Left ventricle myocardium inferior (tissue), 1 donor: ENCODE measurements around the gene FRK. TPM values are rescaled to one million over a fixed set of nuclear protein-coding genes. Genes with fewer than 3 reads are reported as not detected.

ENCODE experiments used
- DNase-seq: peaks from one replicate; pipeline ENCODE4 v3.0.0-alpha.2; 2020
- H3K27ac ChIP-seq: fragments of 200-600 bp; replicated peaks from 2 replicates; pipeline ENCODE4 v1.8.0; 2021
- H3K27me3 ChIP-seq: fragments of 200-600 bp; 2 replicates; pipeline ENCODE4 v1.8.0; 2021; ENCODE audit warnings: low read depth
- H3K36me3 ChIP-seq: fragments of 200-600 bp; 2 replicates; pipeline ENCODE4 v1.8.0; 2021
- H3K4me1 ChIP-seq: fragments of 200-600 bp; 2 replicates; pipeline ENCODE4 v1.8.0; 2021
- H3K4me3 ChIP-seq: fragments of 200-600 bp; 2 replicates; pipeline ENCODE4 v1.8.0; 2021; ENCODE audit warnings: mild to moderate bottlenecking, moderate library complexity
- H3K9me3 ChIP-seq: fragments of 200-600 bp; replicated peaks from 2 replicates; pipeline ENCODE4 v1.8.0; 2021
- intact Hi-C: fragments of 100-400 bp; cut with micrococcal nuclease; formaldehyde crosslinking; loops from one replicate; pipeline ENCODE4 v1.11.0; 2022
- total RNA-seq: library from RNA; stranded (reverse); fragmentation: NEBNext Ultra II Directional; extraction: Animal tissue kit (Norgen Biotek cat#: 25700); gene quantifications from one replicate; pipeline ENCODE4 v1.2.1, GENCODE V29; 2021
- TF ChIP-seq, protein P1 (sequence below): fragments of 200-600 bp; IDR thresholded peaks from 2 replicates; pipeline ENCODE4 v1.8.0; 2021; ENCODE audit warnings: antibody characterized with exemption, mild to moderate bottlenecking, borderline replicate concordance
- donor health status: DM: no; HTN: yes; CAD: no; lungs with severe emphysema.

Gene FRK
- total RNA-seq, 1 donor from 2014 or later: 11.2 TPM

GRCh38 chr6:116102873-116103272 lies 42.2 kb upstream of the FRK start:
- intact Hi-C loops: no loop called here

GRCh38 chr6:116101790-116102189 lies 41.1 kb upstream of the FRK start:
- Histone ChIP-seq H3K27ac (peak overlapping the region; percentile 95), H3K27me3 (no peaks in the 10 kb centered on the region), H3K36me3 (no peaks in the 10 kb centered on the region), H3K9me3 (no peaks in the 10 kb centered on the region), H3K4me3 (peak overlapping the region; percentile 73), H3K4me1 (peaks cover 66% of the 10 kb centered on the region)
- TF ChIP-seq, protein P1, sequence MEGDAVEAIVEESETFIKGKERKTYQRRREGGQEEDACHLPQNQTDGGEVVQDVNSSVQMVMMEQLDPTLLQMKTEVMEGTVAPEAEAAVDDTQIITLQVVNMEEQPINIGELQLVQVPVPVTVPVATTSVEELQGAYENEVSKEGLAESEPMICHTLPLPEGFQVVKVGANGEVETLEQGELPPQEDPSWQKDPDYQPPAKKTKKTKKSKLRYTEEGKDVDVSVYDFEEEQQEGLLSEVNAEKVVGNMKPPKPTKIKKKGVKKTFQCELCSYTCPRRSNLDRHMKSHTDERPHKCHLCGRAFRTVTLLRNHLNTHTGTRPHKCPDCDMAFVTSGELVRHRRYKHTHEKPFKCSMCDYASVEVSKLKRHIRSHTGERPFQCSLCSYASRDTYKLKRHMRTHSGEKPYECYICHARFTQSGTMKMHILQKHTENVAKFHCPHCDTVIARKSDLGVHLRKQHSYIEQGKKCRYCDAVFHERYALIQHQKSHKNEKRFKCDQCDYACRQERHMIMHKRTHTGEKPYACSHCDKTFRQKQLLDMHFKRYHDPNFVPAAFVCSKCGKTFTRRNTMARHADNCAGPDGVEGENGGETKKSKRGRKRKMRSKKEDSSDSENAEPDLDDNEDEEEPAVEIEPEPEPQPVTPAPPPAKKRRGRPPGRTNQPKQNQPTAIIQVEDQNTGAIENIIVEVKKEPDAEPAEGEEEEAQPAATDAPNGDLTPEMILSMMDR: no peak
- no peak for DNase-seq
- intact Hi-C loops: no loop called here

More at GRCh38 chr6:116102873-116103272, 42.2 kb upstream of the FRK start:
- TF ChIP-seq, protein P1: no peak
- Histone ChIP-seq H3K27ac (no peak overlapping the region), H3K27me3 (no peaks in the 10 kb centered on the region), H3K4me3 (peak overlapping the region; percentile 12), H3K36me3 (peaks cover 5% of the 10 kb centered on the region), H3K9me3 (no peaks in the 10 kb centered on the region), H3K4me1 (peaks cover 71% of the 10 kb centered on the region)
- DNase-seq: no peak

DNA sequence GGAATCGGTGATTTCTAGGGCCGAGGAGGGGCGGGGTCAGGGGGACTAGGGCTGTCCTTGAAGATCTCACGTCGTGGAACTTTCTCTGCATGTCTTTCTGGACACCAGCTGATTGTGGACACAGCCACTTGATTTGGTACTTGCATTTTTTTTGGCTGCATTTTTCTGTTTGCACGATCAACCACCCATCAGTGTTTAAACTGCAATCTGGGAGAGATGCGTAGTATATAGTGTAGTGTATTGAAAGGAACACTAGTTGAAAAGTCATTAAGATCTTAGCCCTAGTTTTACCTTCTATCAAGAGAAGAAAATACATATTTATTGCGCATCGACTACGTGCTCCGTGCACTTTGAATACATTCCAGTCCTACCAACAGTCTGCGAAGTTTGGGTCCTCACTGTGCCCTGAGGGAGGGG lies 40.6 kb upstream of the FRK start:
- peak; percentile 83 for DNase-seq
- H3K36me3 ChIP-seq: peaks cover 4% of the 10 kb centered on the region
- intact Hi-C loops: no loop called here
- TF ChIP-seq, protein P1: no peak
- H3K27ac ChIP-seq: peak overlapping the region; percentile 95
- peaks cover 61% of the 10 kb centered on the region for H3K4me1 ChIP-seq
- no peaks in the 10 kb centered on the region for H3K27me3 ChIP-seq
- peak overlapping the region; percentile 73 for H3K4me3 ChIP-seq
- peaks cover 4% of the 10 kb centered on the region for H3K9me3 ChIP-seq

GRCh38 chr6:116100419-116101301 lies 40.0 kb upstream of the FRK start, which contains the start of gene NT5DC1:
TSS of gene NT5DC1 (plus strand) at chr6:116100853. CDS start at chr6:116100931, 78 bp downstream.
- intact Hi-C loops: no loop called here
- no peaks in the 10 kb centered on the region for H3K27me3 ChIP-seq
- TF ChIP-seq, protein P1: peak; percentile 51
- peak within 1 kb of the TSS; percentile 73 for H3K4me3 ChIP-seq
- H3K4me1 ChIP-seq: peaks cover 55% of the 10 kb centered on the region
- peak within 1 kb of the TSS; percentile 95 for H3K27ac ChIP-seq
- peak; percentile 86 for DNase-seq
- H3K36me3 ChIP-seq: peaks cover 9% of the 10 kb centered on the region
- H3K9me3 ChIP-seq: peaks cover 11% of the 10 kb centered on the region

DNA sequence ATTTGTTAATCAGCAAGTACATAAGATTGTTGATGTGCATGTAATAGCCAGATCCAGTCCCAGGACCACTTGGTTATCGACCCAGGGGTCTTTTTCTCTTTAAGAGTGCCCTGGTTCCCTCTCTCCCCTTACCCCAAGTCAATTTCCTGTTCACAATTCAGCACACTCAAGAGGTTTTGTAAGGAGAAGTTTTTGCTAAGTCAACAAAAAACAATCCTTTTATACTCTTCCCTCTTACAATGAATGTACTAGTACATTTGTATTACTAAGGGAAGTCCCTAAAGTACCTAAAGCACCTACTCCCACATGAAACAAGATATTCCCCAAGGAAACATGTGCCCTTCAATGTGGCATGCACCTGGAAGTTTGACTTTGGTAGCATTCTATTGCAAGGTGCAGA lies 38.3 kb upstream of the FRK start:
- Histone ChIP-seq H3K4me3 (peak overlapping the region; percentile 73), H3K27me3 (no peaks in the 10 kb centered on the region), H3K4me1 (peaks cover 43% of the 10 kb centered on the region), H3K27ac (peak overlapping the region; percentile 95), H3K9me3 (peaks cover 12% of the 10 kb centered on the region), H3K36me3 (peaks cover 9% of the 10 kb centered on the region)
- DNase-seq: no peak
- TF ChIP-seq, protein P1: no peak
- intact Hi-C loops: no loop called here
